Umbilical cord (tissue), 2 donors: ENCODE data around the gene HOOK1. TPM values are rescaled to one million over a fixed set of nuclear protein-coding genes. Genes with fewer than 3 reads are reported as not detected.

Source experiments
- DNase-seq: peaks from one replicate; pipeline ENCODE4 v3.0.0-alpha.2; 2015; ENCODE audit warnings: low spot score
- total RNA-seq: library from RNA; depleted of rRNA; stranded (reverse); fragments of >200 nt; gene quantifications from one replicate; pipeline ENCODE4 v1.2.3, GENCODE V29; 2014; ENCODE audit warnings: low replicate concordance; ENCODE audit not compliant: insufficient read depth

The HOOK1 gene
- total RNA-seq = 6.3 TPM

DNA sequence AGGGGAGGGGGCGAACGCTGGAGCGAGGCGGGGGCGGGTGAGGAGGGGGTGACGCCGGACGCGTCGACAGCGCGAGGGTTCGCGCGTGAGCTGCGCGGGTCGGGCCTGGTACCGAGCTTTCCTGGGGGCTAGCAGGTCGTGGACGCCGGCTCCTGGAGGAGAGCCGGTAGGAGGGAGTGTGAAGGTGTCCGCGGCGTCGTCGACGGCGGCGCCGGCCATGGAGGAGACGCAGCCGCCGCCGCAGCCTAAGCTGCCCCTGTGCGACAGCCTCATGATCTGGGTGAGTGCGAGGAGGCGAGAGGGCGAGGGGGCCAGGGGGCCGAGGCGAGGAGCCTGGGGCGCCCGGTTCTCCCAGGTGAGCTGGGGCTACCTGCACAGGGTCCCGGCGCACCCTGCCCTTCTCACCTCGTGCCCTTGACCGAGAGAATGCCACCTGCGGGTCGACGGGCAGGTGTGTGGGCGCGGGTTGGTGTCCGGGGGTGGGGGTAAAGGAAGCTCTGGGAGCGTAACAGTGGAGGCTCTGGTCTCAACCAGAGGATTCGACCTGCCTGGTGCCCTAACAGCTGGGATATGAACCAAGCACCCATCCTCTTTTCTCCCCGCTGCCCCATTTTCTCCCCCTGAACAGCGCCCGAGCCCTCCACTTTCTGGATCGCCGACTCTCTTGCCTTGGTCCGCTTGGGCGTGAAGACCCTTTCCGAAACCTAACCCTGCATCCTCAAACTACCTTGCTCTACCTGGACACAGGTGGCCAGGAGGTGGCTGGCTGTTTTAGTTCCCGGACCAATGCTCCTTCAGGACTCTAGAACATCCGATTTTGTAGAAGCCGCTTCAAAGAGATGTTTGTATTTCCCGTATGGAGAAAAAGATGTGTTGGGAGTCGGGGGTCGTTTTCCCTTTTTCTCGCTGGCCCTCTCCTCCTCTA, at the start of gene HOOK1:
HOOK1 (plus strand) TSS at position 49 of the 925 bp plus-strand sequence; CDS start at position 218, 169 bp downstream.
- DNase-seq = no peak

- peak; percentile 82 for DNase-seq
Observed at GRCh38 chr1:59765011-59765730, 49.6 kb upstream of the HOOK1 start.

DNA sequence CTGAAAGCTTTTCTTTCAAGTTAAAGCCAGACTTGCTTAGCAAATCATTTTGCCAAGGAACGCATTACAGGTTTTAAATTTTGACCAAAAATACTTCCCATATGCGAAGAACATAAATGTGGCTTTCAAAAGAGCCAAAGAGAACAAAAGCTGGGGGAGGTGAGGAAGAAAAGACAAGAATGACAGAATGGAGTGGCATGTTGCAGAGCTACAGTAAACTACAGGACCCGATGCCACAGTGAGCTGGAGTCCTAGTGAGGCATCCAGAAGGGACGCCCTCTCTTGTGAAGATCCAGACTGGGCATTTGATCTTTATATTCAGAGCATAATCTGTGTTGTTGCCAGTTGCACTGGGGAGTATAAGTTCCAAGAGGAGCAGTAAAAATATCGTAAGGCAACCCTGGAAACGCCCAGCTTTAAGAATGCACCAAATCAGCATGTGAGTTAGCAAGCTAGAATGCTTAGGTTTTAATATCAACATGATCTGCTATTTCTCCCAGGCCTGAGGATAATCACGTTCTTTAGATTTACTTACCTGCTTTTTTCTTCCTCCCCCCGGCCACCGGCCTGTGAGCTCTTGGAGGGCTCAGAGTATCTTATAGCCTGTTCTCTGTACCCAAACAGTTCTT, 48.4 kb upstream of the HOOK1 start:
- peak; percentile 89 for DNase-seq

GRCh38 chr1:59767119-59767518, 47.6 kb upstream of the HOOK1 start:
- DNase-seq = peak; percentile 56

GRCh38 chr1:59768792-59769735, 45.7 kb upstream of the HOOK1 start:
- DNase-seq = no peak

DNA sequence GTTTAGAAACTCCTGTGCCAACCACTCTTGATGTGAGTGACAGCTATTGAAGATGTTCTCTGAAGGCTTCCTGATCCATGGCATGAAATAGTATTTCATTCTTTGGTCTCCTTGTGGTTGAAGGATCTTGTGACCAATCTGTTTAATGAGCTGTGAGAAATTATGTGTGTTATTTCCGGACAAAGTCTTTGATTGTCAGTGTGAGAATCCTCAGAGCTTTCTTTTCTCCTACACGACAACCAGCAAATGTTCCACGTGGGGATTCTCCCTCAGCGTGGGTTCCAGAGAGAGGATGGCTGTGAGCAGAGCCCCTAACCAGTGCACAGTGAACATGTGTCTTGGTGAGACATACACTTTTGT, 45.0 kb upstream of the HOOK1 start:
- DNase-seq = no peak

GRCh38 chr1:59771361-59771760, 43.4 kb upstream of the HOOK1 start:
- DNase-seq = no peak

DNA sequence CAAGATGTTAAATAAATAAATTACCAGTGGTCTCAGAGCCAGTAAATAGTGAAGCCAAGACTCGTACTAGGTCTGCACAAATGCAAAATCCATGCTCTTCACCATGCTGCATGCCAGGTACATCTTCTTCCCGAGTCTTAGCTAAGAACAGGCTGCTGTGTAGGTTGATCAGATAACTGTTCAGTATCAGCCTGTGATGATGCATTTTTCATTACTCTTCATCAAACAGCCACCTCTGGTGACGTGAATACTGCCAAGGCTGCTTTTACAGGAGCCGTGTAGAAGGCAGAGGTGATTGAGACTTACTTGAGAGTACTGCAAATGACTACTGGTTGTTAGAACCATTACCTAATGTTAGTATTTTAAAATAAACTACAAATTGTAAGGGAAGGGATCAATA, 39.3 kb upstream of the HOOK1 start:
- no peak for DNase-seq

GRCh38 chr1:59776960-59777852, 37.5 kb upstream of the HOOK1 start:
- no peak for DNase-seq

DNA sequence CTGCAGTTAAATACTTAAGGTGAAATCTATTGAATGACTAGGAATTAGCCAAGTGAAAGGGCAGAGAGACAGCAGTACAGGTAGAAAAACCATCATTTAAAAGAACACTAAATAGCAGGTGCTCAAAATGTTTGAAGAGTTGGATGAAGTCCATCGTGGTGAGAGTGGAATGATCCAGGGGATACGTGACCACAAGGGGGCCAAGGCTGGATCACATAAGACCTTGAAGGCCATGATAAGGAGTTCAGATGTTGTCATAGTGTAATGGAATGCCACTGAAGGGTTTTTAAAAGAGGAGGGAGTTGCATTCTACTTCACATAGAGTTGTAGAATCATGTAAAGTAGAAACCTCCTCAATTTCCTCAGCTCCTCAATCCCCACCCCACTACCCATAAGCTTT, 34.8 kb upstream of the HOOK1 start:
- DNase-seq = no peak

DNA sequence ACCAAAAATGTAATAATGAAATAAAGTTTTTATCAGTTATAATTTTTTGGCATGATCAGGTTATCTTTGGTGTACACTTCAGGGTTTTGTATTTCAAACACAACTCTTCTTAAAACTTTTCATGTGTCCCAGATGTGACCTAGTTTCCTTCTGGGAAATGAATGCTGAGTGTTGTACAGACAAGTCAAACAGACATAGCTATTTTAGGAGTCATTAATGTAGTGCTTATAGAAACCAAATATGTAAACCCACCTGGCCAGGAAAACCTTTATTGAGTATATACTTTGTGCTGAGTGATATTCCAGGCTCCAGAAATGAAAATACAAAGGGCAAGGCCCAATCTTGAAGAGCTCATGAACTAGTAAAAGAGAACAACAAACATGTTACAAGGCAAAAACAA, 25.9 kb upstream of the HOOK1 start:
- DNase-seq = no peak

- DNase-seq = no peak
Observed at GRCh38 chr1:59798600-59798999, 16.1 kb upstream of the HOOK1 start.

DNA sequence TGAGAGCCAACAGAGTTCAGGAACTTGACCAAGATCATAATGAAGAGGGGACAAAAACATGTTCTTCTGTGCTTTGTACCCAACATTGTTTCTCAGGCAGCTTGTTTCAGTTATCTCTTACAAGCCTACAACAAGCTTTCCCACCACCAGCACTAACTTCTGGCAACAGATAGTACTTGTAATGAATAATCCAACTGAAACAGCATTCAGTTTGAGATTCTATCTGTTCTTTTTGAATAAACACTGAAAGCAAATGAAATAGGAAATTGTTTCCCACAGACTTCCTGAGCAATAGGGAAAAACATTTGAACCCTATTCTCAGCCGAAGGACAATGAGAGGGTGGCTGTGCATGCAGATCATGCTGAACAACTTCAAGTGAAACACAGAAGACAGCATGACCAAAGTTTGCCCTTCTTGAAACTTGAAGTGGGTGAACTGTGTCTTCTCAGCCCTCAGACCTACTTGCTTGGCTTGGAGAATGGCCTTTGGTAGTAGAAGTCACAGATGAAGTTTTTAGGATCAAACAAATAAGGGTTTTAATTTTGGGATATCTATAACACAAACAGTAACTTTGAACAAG, 11.2 kb upstream of the HOOK1 start:
- DNase-seq = no peak

GRCh38 chr1:59804301-59804700, 10.4 kb upstream of the HOOK1 start:
- DNase-seq = no peak

GRCh38 chr1:59805554-59805953, 9.2 kb upstream of the HOOK1 start:
- DNase-seq = no peak

DNA sequence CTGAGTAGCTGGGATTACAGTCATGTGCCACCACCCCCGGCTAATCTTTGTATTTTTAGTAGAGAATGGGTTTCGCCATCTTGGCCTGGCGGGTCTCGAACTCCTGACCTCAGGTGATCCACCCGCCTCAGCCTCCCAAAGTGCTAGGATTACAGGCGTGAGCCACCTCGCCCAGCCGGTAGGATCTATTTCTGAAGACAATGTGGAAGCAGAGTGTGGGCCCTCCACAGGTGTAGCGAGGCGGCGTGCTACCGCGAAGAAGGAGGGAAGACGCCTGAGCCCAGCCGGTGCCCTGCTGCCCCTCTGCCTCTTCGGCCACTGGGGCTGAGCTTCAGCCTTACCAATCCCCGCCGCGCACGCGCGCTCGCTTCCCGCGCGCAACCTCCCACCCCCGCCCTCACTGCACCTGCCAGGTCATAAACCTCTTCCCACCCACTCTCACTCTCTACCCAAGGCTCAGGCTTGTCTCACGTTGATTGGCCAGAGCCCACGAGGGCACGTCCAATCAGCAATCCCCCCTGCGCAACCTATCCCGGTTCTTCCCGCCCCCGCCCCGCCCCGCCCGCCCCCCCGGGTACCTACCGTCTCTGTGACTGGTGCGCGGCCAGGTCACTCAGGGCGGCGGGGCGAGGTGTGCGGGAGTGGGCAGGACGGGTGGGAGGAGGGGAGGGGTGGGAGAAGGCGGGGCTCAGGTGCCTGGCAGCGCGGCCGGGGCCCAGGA, 409 bp upstream of the HOOK1 start:
- peak; percentile 81 for DNase-seq

DNA sequence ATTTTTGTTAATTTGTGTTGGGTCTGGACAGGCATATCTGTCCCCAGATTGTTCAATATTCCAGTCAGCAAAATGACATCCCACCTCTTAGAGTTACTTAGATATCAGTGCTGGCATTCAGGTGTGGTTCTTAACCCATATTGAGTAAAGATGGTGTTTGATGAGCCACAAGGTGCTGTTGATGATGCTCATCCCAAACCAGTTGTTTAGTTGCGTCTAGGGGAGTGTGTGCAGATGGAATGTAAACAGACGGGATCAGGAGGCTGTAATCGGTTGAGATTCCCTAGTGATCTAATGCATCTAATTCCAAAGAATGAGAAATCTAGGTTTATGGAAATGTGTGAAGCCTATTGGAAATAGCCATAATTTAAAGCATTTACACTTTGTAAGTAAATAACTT, 1.1 kb downstream of the HOOK1 start:
- no peak for DNase-seq

DNA sequence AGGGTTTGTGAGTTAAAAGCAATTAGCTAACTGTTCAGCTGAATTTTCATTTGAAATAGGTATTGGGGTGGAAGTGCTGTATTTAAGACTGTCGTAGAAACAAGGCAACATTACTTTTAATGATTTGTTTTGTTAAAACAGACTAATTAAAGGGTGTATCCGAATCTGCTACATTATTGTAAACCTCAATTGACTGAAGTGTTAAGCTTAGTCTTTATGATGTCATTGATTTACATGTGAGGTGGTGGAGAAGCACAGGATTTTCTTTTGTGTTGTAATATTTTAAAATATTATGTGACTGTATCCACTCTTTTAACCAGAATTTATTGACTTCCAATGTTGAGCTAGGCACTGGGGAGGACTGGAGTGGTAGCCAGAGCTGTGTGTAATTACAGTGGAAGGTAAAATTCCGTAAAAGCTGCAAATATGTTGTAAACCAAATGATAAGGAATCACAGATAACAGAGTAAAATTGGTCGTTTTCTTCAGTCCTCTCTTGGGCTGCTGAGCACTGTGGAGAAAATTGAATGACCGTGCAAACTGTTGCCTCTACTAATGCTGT, 1.6 kb downstream of the HOOK1 start:
- DNase-seq = no peak
